NCI-H510A (cell line): ENCODE measurements around the gene COX4I2.

Source experiments
- DNase-seq: peaks from one replicate; lab custom pipeline; 2025; lab: John Stamatoyannopoulos, UW

Gene COX4I2

GRCh38 chr20:31677553-31678260 lies 40.0 kb downstream of the COX4I2 start:
- no peak for DNase-seq

- DNase-seq, result no peak
Measured at GRCh38 chr20:31678389-31679356, 41.0 kb downstream of the COX4I2 start.

- DNase-seq, result no peak
Measured at GRCh38 chr20:31679357-31680285, 41.9 kb downstream of the COX4I2 start.

- no peak for DNase-seq
Measured at GRCh38 chr20:31680286-31681127, 42.8 kb downstream of the COX4I2 start.

- no peak for DNase-seq
Measured at GRCh38 chr20:31681128-31681727, 43.5 kb downstream of the COX4I2 start.

- DNase-seq, result no peak
Measured at GRCh38 chr20:31681769-31682168, 44.1 kb downstream of the COX4I2 start.

GRCh38 chr20:31682352-31682751 lies 44.6 kb downstream of the COX4I2 start:
- DNase-seq, result no peak

- DNase-seq, result no peak
Measured at GRCh38 chr20:31682927-31683326, 45.2 kb downstream of the COX4I2 start.

- DNase-seq, result peak; percentile 54
Measured at GRCh38 chr20:31684153-31685015, 46.7 kb downstream of the COX4I2 start.

- DNase-seq, result no peak
Measured at GRCh38 chr20:31685853-31686643, 48.3 kb downstream of the COX4I2 start.

- DNase-seq, result no peak
Measured at GRCh38 chr20:31687777-31688176, 50.1 kb downstream of the COX4I2 start.

- DNase-seq, result no peak
Measured at GRCh38 chr20:31689141-31689540, 51.4 kb downstream of the COX4I2 start.

GRCh38 chr20:31690124-31690666 lies 52.5 kb downstream of the COX4I2 start:
- no peak for DNase-seq

GRCh38 chr20:31691646-31692275 lies 54.0 kb downstream of the COX4I2 start:
- no peak for DNase-seq

GRCh38 chr20:31693402-31693801 lies 55.7 kb downstream of the COX4I2 start:
- no peak for DNase-seq

- DNase-seq, result peak; percentile 25
Measured at GRCh38 chr20:31693987-31694661, 56.4 kb downstream of the COX4I2 start.
